Central memory CD8-positive, alpha-beta T cell (primary cell): ENCODE measurements around the gene TXLNB.

ENCODE experiments used
- ATAC-seq: fragments of 150-1000 bp; cut with Tn5 transposase; replicated peaks from 2 replicates; pipeline ENCODE4 v1.10.0; 2022; ENCODE audit warnings: mild to moderate bottlenecking, moderate FRiP score, moderate number of reproducible peaks; ENCODE audit not compliant: poor library complexity, severe bottlenecking; ENCODE audit errors: extremely low read depth
- DNase-seq, 2 donors: peaks; one replicate each; pipeline ENCODE4 v3.0.0; 2021; ENCODE audit warnings: low spot score in 2 of 2
- H3K27ac Mint-ChIP-seq: one replicate; pipeline ENCODE4 v1.8.0; 2022; ENCODE audit warnings: low read depth, mild to moderate bottlenecking, moderate library complexity, mixed read lengths
- H3K27me3 Mint-ChIP-seq: one replicate; pipeline ENCODE4 v1.8.0; 2022; ENCODE audit warnings: mixed read lengths
- H3K36me3 Mint-ChIP-seq: one replicate; pipeline ENCODE4 v1.8.0; 2022; ENCODE audit warnings: mild to moderate bottlenecking, moderate library complexity, mixed read lengths; ENCODE audit not compliant: insufficient read depth
- H3K4me1 Mint-ChIP-seq: one replicate; pipeline ENCODE4 v1.8.0; 2022; ENCODE audit warnings: mixed read lengths
- H3K4me3 Mint-ChIP-seq: one replicate; pipeline ENCODE4 v1.8.0; 2022; ENCODE audit warnings: mild to moderate bottlenecking, moderate library complexity, mixed read lengths
- H3K9me3 Mint-ChIP-seq: one replicate; pipeline ENCODE4 v1.8.0; 2022; ENCODE audit warnings: mixed read lengths

TXLNB gene

GRCh38 chr6:139198529-139199288 lies 93.1 kb downstream of the TXLNB start:
- Mint-ChIP-seq H3K4me3 (no peak overlapping the region), H3K36me3 (no peaks in the 10 kb centered on the region), H3K4me1 (peaks cover 4% of the 10 kb centered on the region), H3K27ac (peak overlapping the region; percentile 48), H3K9me3 (no peaks in the 10 kb centered on the region), H3K27me3 (no peaks in the 10 kb centered on the region)
- DNase-seq (no peak), ATAC-seq (no peak)

GRCh38 chr6:139194740-139195139 lies 97.1 kb downstream of the TXLNB start:
- Mint-ChIP-seq H3K36me3 (no peaks in the 10 kb centered on the region), H3K27me3 (no peaks in the 10 kb centered on the region), H3K4me3 (no peak overlapping the region), H3K4me1 (peaks cover 4% of the 10 kb centered on the region), H3K27ac (no peak overlapping the region), H3K9me3 (no peaks in the 10 kb centered on the region)
- no peak for DNase-seq
- ATAC-seq: no peak
